HepG2 (cell line): ENCODE data around the gene USP15.

Source experiments
- CEBPB ChIP-seq: IDR thresholded peaks from 2 replicates; pipeline ENCODE4 v1.6.1; 2011; ENCODE audit warnings: low read depth, low read length, improper control_type of control experiment, borderline replicate concordance
- HOXA3 ChIP-seq: sonication (generic); formaldehyde crosslinking; IDR thresholded peaks from 2 replicates; pipeline ENCODE4 v1.5.0; 2020; ENCODE audit warnings: missing genetic modification reagents
- MEF2D ChIP-seq: sonication (generic); formaldehyde crosslinking; IDR thresholded peaks from 2 replicates; pipeline ENCODE4 v1.5.1; 2020; ENCODE audit warnings: mild to moderate bottlenecking, missing genetic modification reagents
- POLR2A ChIP-seq, 2 experiments: IDR thresholded peaks; 2 replicates each; pipeline ENCODE4 v1.6.1; 2011; ENCODE audit warnings: low read depth in 2 of 2, low read length in 2 of 2, mild to moderate bottlenecking in 1 of 2, moderate library complexity in 1 of 2; ENCODE audit not compliant: insufficient read depth in 1 of 2
- RAD21 ChIP-seq: fragments of 450-650 bp; formaldehyde crosslinking; IDR thresholded peaks from 2 replicates; pipeline ENCODE4 v1.5.0; 2020; ENCODE audit warnings: mild to moderate bottlenecking
- TGIF2 ChIP-seq: IDR thresholded peaks from 2 replicates; pipeline ENCODE4 v1.6.1; 2016; ENCODE audit warnings: control low read depth, missing compliant biosample characterization
- TOE1 ChIP-seq: sonication (generic); formaldehyde crosslinking; IDR thresholded peaks from 2 replicates; pipeline ENCODE4 v1.4.0; 2020; ENCODE audit warnings: mild to moderate bottlenecking, missing genetic modification reagents
- TF ChIP-seq, protein P1 (sequence below), 2 experiments: sonication (generic) in 1 of 2; formaldehyde crosslinking in 1 of 2; IDR thresholded peaks; 2 replicates each; pipeline versions ENCODE4 v1.6.1 to v1.9.0; 2014 to 2022; ENCODE audit warnings: antibody characterized with exemption in 1 of 2, borderline replicate concordance in 1 of 2, inconsistent platforms in 1 of 2, low read depth in 1 of 2, missing genetic modification reagents in 1 of 2
- TF ChIP-seq, protein P2 (sequence below): sonication (generic); formaldehyde crosslinking; IDR thresholded peaks from 2 replicates; pipeline ENCODE4 v1.8.0; 2022; ENCODE audit warnings: low read depth, missing genetic modification reagents

- TF ChIP-seq HOXA3 (CRISPR knock-in tag) (no peak), TOE1 (CRISPR knock-in tag) (no peak), RAD21 (CRISPR knock-in tag) (no peak), CEBPB (no peak), MEF2D (no peak), POLR2A (IDR thresholded peaks at IDR 0.05; ENCODE audit: insufficient read depth in 1 of 2, low read depth in 2 of 2, low read length in 2 of 2) (no peak), TGIF2 (no peak)
- TF ChIP-seq, protein P1, sequence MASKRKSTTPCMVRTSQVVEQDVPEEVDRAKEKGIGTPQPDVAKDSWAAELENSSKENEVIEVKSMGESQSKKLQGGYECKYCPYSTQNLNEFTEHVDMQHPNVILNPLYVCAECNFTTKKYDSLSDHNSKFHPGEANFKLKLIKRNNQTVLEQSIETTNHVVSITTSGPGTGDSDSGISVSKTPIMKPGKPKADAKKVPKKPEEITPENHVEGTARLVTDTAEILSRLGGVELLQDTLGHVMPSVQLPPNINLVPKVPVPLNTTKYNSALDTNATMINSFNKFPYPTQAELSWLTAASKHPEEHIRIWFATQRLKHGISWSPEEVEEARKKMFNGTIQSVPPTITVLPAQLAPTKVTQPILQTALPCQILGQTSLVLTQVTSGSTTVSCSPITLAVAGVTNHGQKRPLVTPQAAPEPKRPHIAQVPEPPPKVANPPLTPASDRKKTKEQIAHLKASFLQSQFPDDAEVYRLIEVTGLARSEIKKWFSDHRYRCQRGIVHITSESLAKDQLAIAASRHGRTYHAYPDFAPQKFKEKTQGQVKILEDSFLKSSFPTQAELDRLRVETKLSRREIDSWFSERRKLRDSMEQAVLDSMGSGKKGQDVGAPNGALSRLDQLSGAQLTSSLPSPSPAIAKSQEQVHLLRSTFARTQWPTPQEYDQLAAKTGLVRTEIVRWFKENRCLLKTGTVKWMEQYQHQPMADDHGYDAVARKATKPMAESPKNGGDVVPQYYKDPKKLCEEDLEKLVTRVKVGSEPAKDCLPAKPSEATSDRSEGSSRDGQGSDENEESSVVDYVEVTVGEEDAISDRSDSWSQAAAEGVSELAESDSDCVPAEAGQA (IDR thresholded peaks at IDR 0.05; ENCODE audit: low read depth), result no peak
- TF ChIP-seq, protein P1 (CRISPR knock-in tag; IDR thresholded peaks at IDR 0.05; ENCODE audit: borderline replicate concordance), result no peak
- TF ChIP-seq, protein P2, sequence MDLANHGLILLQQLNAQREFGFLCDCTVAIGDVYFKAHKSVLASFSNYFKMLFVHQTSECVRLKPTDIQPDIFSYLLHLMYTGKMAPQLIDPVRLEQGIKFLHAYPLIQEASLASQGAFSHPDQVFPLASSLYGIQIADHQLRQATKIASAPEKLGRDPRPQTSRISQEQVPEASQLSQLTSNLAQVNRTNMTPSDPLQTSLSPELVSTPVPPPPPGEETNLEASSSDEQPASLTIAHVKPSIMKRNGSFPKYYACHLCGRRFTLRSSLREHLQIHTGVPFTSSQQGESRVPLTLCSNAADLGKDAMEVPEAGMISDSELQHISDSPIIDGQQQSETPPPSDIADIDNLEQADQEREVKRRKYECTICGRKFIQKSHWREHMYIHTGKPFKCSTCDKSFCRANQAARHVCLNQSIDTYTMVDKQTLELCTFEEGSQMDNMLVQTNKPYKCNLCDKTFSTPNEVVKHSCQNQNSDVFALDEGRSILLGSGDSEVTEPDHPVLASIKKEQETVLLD (CRISPR knock-in tag), result no peak
These were observed 19.8 kb downstream of the USP15 start for GRCh38 chr12:62279961-62280360.
